ENCODE results near the gene TIGD6.
"Not testable (repeated sequence)": the region's sequence is repeated elsewhere in the genome, so short reads cannot be mapped to it uniquely, and the experiment has no call there.

Gene TIGD6

DNA sequence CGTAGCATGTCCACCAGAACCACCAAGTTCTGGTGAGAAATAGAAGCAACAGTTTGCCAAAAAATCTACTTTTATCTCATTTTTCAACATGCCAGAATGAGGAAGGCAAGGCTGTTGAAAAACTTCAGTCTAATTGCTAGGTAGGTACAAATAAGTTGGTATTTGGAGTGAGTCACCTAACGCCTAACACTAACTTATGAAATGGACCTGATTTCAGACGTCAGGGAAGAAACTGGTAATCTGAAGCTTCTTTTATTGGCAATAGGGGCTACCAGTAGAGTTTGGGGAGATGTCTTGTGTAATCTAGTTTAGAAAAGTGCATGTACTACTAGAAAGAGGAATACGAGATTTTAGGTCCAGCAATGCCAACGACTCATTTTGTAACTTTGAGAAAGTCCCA lies 51.5 kb downstream of the TIGD6 start:
- 97% methylated on average over 3 of the region's 5 CpGs for WGBS (ENCODE audit: insufficient coverage)
- Histone ChIP-seq H3K27me3 (replicated peaks in 2 of 5; ENCODE audit: control insufficient read depth in 4 of 5, insufficient read depth in 5 of 5, low read length in 4 of 5) (peaks cover 0 to 1% (median 0%) of the 10 kb centered on the region in 5 experiments), H3K36me3 (ENCODE audit: control insufficient read depth in 4 of 4, insufficient read depth in 4 of 4, low read length in 3 of 4) (no peaks in the 10 kb centered on the region), H3K9me3 (ENCODE audit: control extremely low read depth in 1 of 5, control insufficient read depth in 4 of 5, insufficient read depth in 2 of 5, low read depth in 1 of 5, low read length in 4 of 5) (no peaks in the 10 kb centered on the region), H3K4me3 (ENCODE audit: control insufficient read depth in 1 of 7, extremely low read depth in 1 of 7, insufficient read depth in 4 of 7, low read depth in 2 of 7, low read length in 6 of 7) (no peak overlapping the region), H3K27ac (ENCODE audit: insufficient read depth in 1 of 2, low read depth in 1 of 2, low read length in 2 of 2, poor library complexity in 1 of 2, severe bottlenecking in 2 of 2) (no peak overlapping the region), H3K4me1 (ENCODE audit: control extremely low read depth in 1 of 4, control insufficient read depth in 4 of 4, insufficient read depth in 4 of 4, low read length in 3 of 4) (no peaks in the 10 kb centered on the region)
- ChIA-PET CTCF (interaction anchor here (0.7 to 2.3 kb wide), 6 partner anchors 10 to 97 kb away, joined by 3 to 6 read pairs (median 3); no protein-coding TSS in a partner anchor), POLR2A (no interaction called here)
- no peak for DNase-seq

DNA sequence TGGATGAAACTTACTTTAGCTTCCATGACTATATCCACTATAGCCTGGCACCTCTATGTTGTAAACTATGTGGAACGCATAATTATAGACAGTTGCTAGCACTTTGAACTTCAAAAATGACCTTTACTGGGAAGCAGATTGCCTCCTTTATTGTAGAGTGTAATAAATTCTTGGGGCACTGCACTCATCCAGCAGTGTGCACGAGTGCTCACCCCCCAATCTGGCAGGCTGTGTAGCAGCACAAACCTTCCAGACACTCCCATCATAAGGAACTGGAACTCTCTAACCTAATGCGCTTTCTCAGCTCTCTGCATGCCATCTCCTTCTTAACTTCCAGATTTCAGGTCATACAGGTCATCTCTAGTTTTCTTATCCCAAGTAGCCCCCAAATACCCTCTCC lies 54.3 kb downstream of the TIGD6 start:
- Histone ChIP-seq H3K27me3 (replicated peaks in 2 of 5; ENCODE audit: control insufficient read depth in 4 of 5, insufficient read depth in 5 of 5, low read length in 4 of 5) (peaks cover 0 to 1% (median 0%) of the 10 kb centered on the region in 5 experiments), H3K9me3 (ENCODE audit: control extremely low read depth in 1 of 5, control insufficient read depth in 4 of 5, insufficient read depth in 2 of 5, low read depth in 1 of 5, low read length in 4 of 5) (no peaks in the 10 kb centered on the region), H3K4me1 (ENCODE audit: control extremely low read depth in 1 of 4, control insufficient read depth in 4 of 4, insufficient read depth in 4 of 4, low read length in 3 of 4) (no peaks in the 10 kb centered on the region), H3K4me3 (ENCODE audit: control insufficient read depth in 1 of 7, extremely low read depth in 1 of 7, insufficient read depth in 4 of 7, low read depth in 2 of 7, low read length in 6 of 7) (no peak overlapping the region), H3K36me3 (ENCODE audit: control insufficient read depth in 4 of 4, insufficient read depth in 4 of 4, low read length in 3 of 4) (no peaks in the 10 kb centered on the region), H3K27ac (ENCODE audit: insufficient read depth in 1 of 2, low read depth in 1 of 2, low read length in 2 of 2, poor library complexity in 1 of 2, severe bottlenecking in 2 of 2) (no peak overlapping the region)
- CTCF ChIA-PET, result interaction anchor here (0.8 to 1.7 kb wide), 3 partner anchors 10 to 118 kb away, joined by 3 to 5 read pairs (median 3); no protein-coding TSS in a partner anchor
- WGBS (ENCODE audit: insufficient coverage), result 93% methylated on average over 3 of the region's 3 CpGs
- POLR2A ChIA-PET, result no interaction called here
- no peak for DNase-seq

DNA sequence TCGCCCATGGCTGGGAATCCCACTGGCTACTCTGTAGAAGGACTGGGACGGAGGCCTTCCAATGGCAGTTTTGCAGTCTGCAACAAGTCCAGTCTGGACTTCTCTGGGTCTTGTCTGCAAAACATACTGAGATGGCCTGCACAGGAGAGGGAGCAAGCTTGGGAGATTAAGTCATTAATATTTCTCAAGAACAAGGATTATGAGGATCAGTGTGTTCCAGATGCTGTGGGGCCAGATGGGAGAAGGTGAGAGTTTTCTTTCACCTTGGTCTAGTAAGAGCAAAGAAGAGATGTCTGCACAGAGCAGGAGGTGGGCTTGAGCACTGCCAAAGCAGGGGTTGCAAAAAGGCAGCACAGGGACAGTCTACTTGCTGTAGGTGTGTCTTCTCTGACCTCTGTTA lies 55.8 kb downstream of the TIGD6 start, which contains the start of gene PDE6A:
TSS of gene PDE6A (minus strand) at position 128 of the 400 bp plus-strand sequence. CDS start at position 8, 120 bp downstream.
- Histone ChIP-seq H3K27ac (ENCODE audit: insufficient read depth in 1 of 2, low read depth in 1 of 2, low read length in 2 of 2, poor library complexity in 1 of 2, severe bottlenecking in 2 of 2) (no peak within 1 kb of the TSS), H3K27me3 (replicated peaks in 2 of 5; ENCODE audit: control insufficient read depth in 4 of 5, insufficient read depth in 5 of 5, low read length in 4 of 5) (peaks cover 0 to 1% (median 0%) of the 10 kb centered on the region in 5 experiments), H3K4me3 (ENCODE audit: control insufficient read depth in 1 of 7, extremely low read depth in 1 of 7, insufficient read depth in 4 of 7, low read depth in 2 of 7, low read length in 6 of 7) (no peak within 1 kb of the TSS), H3K4me1 (ENCODE audit: control extremely low read depth in 1 of 4, control insufficient read depth in 4 of 4, insufficient read depth in 4 of 4, low read length in 3 of 4) (no peaks in the 10 kb centered on the region), H3K36me3 (ENCODE audit: control insufficient read depth in 4 of 4, insufficient read depth in 4 of 4, low read length in 3 of 4) (no peaks in the 10 kb centered on the region), H3K9me3 (ENCODE audit: control extremely low read depth in 1 of 5, control insufficient read depth in 4 of 5, insufficient read depth in 2 of 5, low read depth in 1 of 5, low read length in 4 of 5) (no peaks in the 10 kb centered on the region)
- 100% methylated on average over 2 of the region's 2 CpGs for WGBS (ENCODE audit: insufficient coverage)
- CTCF ChIA-PET, result interaction anchor here (1.2 kb wide), 1 partner anchor 31 kb away, joined by 3 read pairs; no protein-coding TSS in a partner anchor
- POLR2A ChIA-PET, result no interaction called here
- no peak for DNase-seq

DNA sequence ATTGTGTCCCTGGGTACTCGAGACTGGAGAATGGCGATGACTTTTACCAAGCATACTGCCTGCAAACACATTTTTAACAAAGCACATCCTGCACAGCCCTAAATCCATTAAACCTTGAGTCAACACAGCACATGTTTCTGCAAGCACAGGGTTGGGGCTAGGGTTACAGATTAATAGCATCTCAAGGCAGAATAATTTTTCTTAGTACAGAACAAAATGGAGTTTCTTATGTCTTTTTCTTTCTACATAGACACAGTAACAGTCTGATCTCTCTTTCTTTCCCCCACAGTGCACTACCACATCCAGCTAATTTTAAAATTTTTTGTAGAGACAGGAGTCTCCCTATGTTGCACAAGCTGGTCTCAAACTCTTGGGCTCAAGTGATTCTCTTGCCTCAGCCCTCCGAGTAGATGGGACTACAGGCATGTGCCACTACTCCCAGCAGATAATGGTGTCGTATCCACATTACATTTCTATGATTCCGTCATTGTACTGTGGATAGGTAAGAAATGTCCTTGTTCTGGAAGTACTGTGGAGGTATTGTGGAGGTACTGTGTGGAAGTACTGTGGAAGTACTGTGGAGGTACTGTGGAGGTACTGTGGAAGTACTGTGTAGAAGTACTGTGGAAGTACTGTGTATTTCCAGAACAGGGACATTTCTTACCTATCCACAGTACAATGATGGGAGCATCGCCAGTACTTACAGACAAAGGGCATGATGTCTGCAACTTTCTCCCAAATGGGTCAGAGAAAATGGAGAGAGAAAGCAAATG lies 57.1 kb downstream of the TIGD6 start:
- H3K27ac ChIP-seq (ENCODE audit: insufficient read depth in 1 of 2, low read depth in 1 of 2, low read length in 2 of 2, poor library complexity in 1 of 2, severe bottlenecking in 2 of 2); H3K9me3 ChIP-seq (ENCODE audit: control extremely low read depth in 1 of 5, control insufficient read depth in 4 of 5, insufficient read depth in 2 of 5, low read depth in 1 of 5, low read length in 4 of 5); H3K36me3 ChIP-seq (ENCODE audit: control insufficient read depth in 4 of 4, insufficient read depth in 4 of 4, low read length in 3 of 4); DNase-seq; H3K4me3 ChIP-seq (ENCODE audit: control insufficient read depth in 1 of 7, extremely low read depth in 1 of 7, insufficient read depth in 4 of 7, low read depth in 2 of 7, low read length in 6 of 7); H3K27me3 ChIP-seq (replicated peaks in 2 of 5; ENCODE audit: control insufficient read depth in 4 of 5, insufficient read depth in 5 of 5, low read length in 4 of 5); H3K4me1 ChIP-seq (ENCODE audit: control extremely low read depth in 1 of 4, control insufficient read depth in 4 of 4, insufficient read depth in 4 of 4, low read length in 3 of 4); CTCF ChIA-PET; POLR2A ChIA-PET: not testable (repeated sequence)
- 100% methylated on average over 2 of the region's 6 CpGs for WGBS (ENCODE audit: insufficient coverage)

Data from common myeloid progenitor, CD34-positive (primary cell).